IPS DF 6.9 (cell line): Measurements from ENCODE around the gene IL1R2.
"Not testable (repeated sequence)": the region's sequence is repeated elsewhere in the genome, so short reads cannot be mapped to it uniquely, and the experiment has no call there.

Source experiments
- DNase-seq: peaks from one replicate; pipeline ENCODE4 v3.0.0-alpha.2; 2013; ENCODE audit warnings: low read depth, low spot score
- H3K27ac ChIP-seq: one replicate; pipeline ENCODE4 v1.5.1; 2013; ENCODE audit warnings: low read length, control low read depth
- H3K27me3 ChIP-seq: 2 replicates; pipeline ENCODE4 v1.6.1; 2013; ENCODE audit warnings: mild to moderate bottlenecking, low read length; ENCODE audit not compliant: control insufficient read depth, insufficient read depth
- H3K36me3 ChIP-seq: 2 replicates; pipeline ENCODE4 v1.6.1; 2013; ENCODE audit warnings: low read length; ENCODE audit not compliant: control insufficient read depth, insufficient read depth
- H3K4me1 ChIP-seq: 2 replicates; pipeline ENCODE4 v1.6.1; 2013; ENCODE audit warnings: low read length; ENCODE audit not compliant: control insufficient read depth, insufficient read depth
- H3K4me3 ChIP-seq: 2 replicates; pipeline ENCODE4 v1.5.1; 2013; ENCODE audit warnings: mild to moderate bottlenecking, low read length
- H3K9me3 ChIP-seq: 2 replicates; pipeline ENCODE4 v1.6.1; 2013; ENCODE audit warnings: low read length, inconsistent platforms; ENCODE audit not compliant: control insufficient read depth, insufficient read depth
- WGBS: extraction: QIAGEN DNeasy Blood & Tissue Kit; methylation state at CpG from one replicate; pipeline ENCODE4 v1.1.7; 2013; ENCODE audit warnings: mixed read lengths, missing lambda C conversion rate; ENCODE audit not compliant: insufficient read length, insufficient coverage; 5-methylcytosine and 5-hydroxymethylcytosine counted together

IL1R2 gene

GRCh38 chr2:102068126-102068525, 76.4 kb downstream of the IL1R2 start:
- not testable (repeated sequence) for H3K4me3 ChIP-seq, H3K27me3 ChIP-seq, H3K4me1 ChIP-seq, H3K27ac ChIP-seq, H3K36me3 ChIP-seq, H3K9me3 ChIP-seq, DNase-seq

DNA sequence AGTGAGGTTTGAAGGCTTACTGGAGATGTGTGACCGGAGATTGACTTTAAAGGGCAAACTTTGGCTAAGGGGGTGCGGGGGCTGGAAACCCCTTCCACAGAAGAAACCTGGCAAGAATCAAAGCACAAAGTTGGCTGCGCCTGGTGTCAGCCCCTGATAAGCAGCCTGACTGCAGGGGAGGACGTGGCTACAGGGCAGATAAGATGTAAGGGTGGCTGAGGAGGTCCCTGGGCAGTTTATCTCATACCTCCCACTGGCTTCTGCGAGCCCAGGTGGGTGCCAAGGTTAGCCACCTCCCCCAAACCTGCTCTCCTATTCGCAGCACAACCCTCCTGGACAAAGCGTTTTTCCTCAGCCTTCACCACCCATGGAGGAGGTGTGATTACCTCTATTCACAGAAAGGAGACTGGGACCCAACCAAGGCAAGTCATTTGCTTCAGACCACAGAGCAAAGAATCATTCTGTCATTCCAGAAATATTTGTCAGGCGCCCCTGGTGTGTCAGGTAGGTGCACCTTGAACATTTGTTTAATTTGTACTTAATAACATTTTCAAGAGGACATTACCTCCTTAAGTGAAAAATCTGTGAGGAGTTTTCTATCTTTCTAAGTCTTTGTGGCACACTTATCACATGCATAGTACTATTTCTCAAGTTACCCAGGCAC, 77.7 kb downstream of the IL1R2 start:
- peaks cover 1% of the 10 kb centered on the region; the same call in 1 of the 2 replicates for H3K4me1 ChIP-seq
- no peaks in the 10 kb centered on the region for H3K9me3 ChIP-seq
- no peaks in the 10 kb centered on the region for H3K36me3 ChIP-seq
- H3K27ac ChIP-seq, result no peak overlapping the region
- no peak for DNase-seq
- H3K4me3 ChIP-seq, result no peak overlapping the region
- no CpG with 5 or more reads among the region's 8 CpGs for WGBS
- no peaks in the 10 kb centered on the region for H3K27me3 ChIP-seq

- Histone ChIP-seq H3K36me3 (no peaks in the 10 kb centered on the region), H3K4me1 (peaks cover 1% of the 10 kb centered on the region; the same call in 1 of the 2 replicates), H3K4me3 (no peak overlapping the region), H3K9me3 (no peaks in the 10 kb centered on the region), H3K27me3 (no peaks in the 10 kb centered on the region), H3K27ac (no peak overlapping the region)
- no peak for DNase-seq
- no CpG with 5 or more reads among the region's 8 CpGs for WGBS
Measured at GRCh38 chr2:102070058-102070642, 78.4 kb downstream of the IL1R2 start.

- no peak for DNase-seq
- WGBS, result no CpG with 5 or more reads among the region's 5 CpGs
- Histone ChIP-seq H3K27me3 (no peaks in the 10 kb centered on the region), H3K27ac (no peak overlapping the region), H3K9me3 (no peaks in the 10 kb centered on the region), H3K4me1 (peaks cover 1% of the 10 kb centered on the region; the same call in 1 of the 2 replicates), H3K4me3 (no peak overlapping the region), H3K36me3 (no peaks in the 10 kb centered on the region)
Measured at GRCh38 chr2:102072741-102073140, 81.0 kb downstream of the IL1R2 start.

GRCh38 chr2:102073168-102073724, 81.5 kb downstream of the IL1R2 start:
- Histone ChIP-seq H3K4me3 (no peak overlapping the region), H3K9me3 (no peaks in the 10 kb centered on the region), H3K27me3 (no peaks in the 10 kb centered on the region), H3K27ac (no peak overlapping the region), H3K4me1 (peaks cover 1% of the 10 kb centered on the region; the same call in 1 of the 2 replicates), H3K36me3 (no peaks in the 10 kb centered on the region)
- WGBS, result no CpG with 5 or more reads among the region's 2 CpGs
- DNase-seq, result no peak

DNA sequence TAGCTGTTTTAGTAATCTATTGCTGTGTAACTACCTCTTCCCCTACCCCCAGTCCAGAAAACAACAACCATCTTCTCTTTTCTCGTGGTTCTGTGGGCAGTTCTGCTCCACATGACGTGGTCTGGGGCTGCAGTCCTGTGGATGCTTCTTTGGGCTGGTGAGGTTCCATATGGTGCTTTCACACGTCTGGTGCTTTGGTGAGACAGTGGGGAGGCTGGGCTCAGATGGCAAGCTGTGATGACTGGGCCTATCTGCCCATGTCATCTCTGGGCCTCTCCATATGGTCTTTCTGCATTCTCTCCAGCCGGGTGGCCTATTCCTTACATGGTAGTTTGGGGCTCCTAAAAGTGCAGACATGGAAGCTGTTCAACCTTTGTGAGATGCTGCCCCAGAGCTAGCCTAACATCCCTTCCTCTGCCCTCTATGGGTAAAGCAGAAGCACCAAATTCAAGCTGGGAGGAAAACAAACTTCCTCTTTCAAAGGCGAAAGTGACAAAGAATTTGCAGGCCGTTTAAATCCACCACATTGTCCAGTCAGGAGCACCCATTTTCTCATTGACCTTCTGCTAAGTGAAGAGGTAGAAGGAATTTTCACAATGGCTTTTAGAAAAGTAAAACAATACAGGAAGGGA, 82.5 kb downstream of the IL1R2 start:
- Histone ChIP-seq H3K4me3 (no peak overlapping the region), H3K9me3 (no peaks in the 10 kb centered on the region), H3K36me3 (no peaks in the 10 kb centered on the region), H3K27me3 (no peaks in the 10 kb centered on the region), H3K27ac (no peak overlapping the region), H3K4me1 (peaks cover 1% of the 10 kb centered on the region; the same call in 1 of the 2 replicates)
- DNase-seq, result no peak
- no CpG with 5 or more reads among the region's 6 CpGs for WGBS

DNA sequence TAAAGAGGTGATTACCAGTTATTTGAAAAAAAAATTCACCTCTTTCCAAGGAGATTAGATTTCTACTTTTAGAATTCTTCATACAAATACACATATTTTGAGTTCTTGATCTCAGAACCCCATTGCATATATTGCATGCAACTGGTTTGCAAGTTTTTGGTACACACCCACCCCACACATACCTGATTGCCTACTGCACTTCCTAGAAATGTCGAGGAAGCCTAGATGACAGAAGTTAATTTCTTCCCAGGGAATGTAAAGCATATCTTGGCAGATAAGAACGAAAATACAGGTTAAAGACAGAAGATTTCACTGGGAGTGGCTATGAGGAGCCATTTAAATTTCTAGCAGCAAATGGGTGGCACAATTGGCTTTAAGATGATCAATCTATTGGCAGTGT, 83.7 kb downstream of the IL1R2 start:
- H3K27me3 ChIP-seq, result no peaks in the 10 kb centered on the region
- WGBS, result no CpG with 5 or more reads among the region's 2 CpGs
- no peaks in the 10 kb centered on the region for H3K36me3 ChIP-seq
- H3K4me3 ChIP-seq, result no peak overlapping the region
- H3K9me3 ChIP-seq, result no peaks in the 10 kb centered on the region
- no peak overlapping the region for H3K27ac ChIP-seq
- DNase-seq, result no peak
- H3K4me1 ChIP-seq, result peaks cover 1% of the 10 kb centered on the region; the same call in 1 of the 2 replicates

GRCh38 chr2:102076512-102076911, 84.8 kb downstream of the IL1R2 start:
- H3K27ac ChIP-seq, result no peak overlapping the region
- peaks cover 1% of the 10 kb centered on the region; the same call in 1 of the 2 replicates for H3K4me1 ChIP-seq
- no peaks in the 10 kb centered on the region for H3K27me3 ChIP-seq
- no peak overlapping the region for H3K4me3 ChIP-seq
- no peaks in the 10 kb centered on the region for H3K9me3 ChIP-seq
- no peak for DNase-seq
- H3K36me3 ChIP-seq, result no peaks in the 10 kb centered on the region
